GM12891 (cell line): ENCODE measurements around the gene KRT82.

Experiments
- DNase-seq: peaks from one replicate; pipeline ENCODE4 v3.0.0; 2011; ENCODE audit warnings: low spot score; ENCODE audit not compliant: insufficient read length
- FAIRE-seq: peaks from 2 replicates; lab custom pipeline; 2011; peaks lifted over from hg19 to GRCh38; lab: Jason Lieb, UNC
- PAX5 ChIP-seq: IDR thresholded peaks from 2 replicates; pipeline ENCODE4 v1.6.1; 2011; ENCODE audit warnings: low read length, moderate library complexity, mild to moderate bottlenecking; ENCODE audit not compliant: insufficient read depth, severe bottlenecking
- POLR2A ChIP-seq: IDR thresholded peaks from 2 replicates; pipeline ENCODE4 v1.6.1; 2011; ENCODE audit warnings: low read depth, low read length, control low read depth
- POLR2AphosphoS5 ChIP-seq: IDR thresholded peaks from 2 replicates; pipeline ENCODE4 v1.6.1; 2011; ENCODE audit warnings: low read depth, low read length, control low read depth
- POU2F2 ChIP-seq: IDR thresholded peaks from 2 replicates; pipeline ENCODE4 v1.6.1; 2011; ENCODE audit warnings: low read depth, mild to moderate bottlenecking, control low read depth, low read length, moderate library complexity
- SPI1 ChIP-seq: IDR thresholded peaks from 2 replicates; pipeline ENCODE4 v1.6.1; 2011; ENCODE audit warnings: low read depth, low read length, control low read depth
- TAF1 ChIP-seq: IDR thresholded peaks from 2 replicates; pipeline ENCODE4 v1.6.1; 2011; ENCODE audit warnings: low read depth, low read length, control low read depth

Gene KRT82

DNA sequence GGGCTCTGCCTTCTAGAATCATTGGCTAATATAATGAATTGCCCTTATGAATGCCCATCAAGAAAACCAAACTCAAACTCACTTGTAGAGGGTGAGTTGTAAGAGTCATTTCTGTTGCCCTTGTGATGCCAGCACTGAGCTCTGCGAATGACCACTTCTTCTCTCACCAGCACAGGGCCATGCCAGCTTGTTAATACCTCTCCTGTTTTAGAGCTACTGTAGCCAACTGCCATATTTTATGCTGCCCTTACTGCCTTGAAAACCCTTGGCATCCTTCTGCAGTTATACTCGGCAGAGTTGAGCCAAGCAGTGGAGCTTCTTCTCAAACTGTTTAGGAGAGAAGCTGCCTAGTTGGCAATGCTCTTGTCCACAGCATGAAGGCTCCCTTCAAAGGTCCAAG lies 19.9 kb upstream of the KRT82 start:
- FAIRE-seq (no peak), DNase-seq (no peak)
- no peak for TF ChIP-seq POLR2AphosphoS5
- no peak for TF ChIP-seq SPI1
- no peak for TF ChIP-seq TAF1
- TF ChIP-seq PAX5: no peak
- no peak for TF ChIP-seq POU2F2
- no peak for TF ChIP-seq POLR2A

GRCh38 chr12:52425466-52425865 lies 19.3 kb upstream of the KRT82 start:
- FAIRE-seq: no peak
- no peak for TF ChIP-seq POU2F2
- TF ChIP-seq PAX5: no peak
- TF ChIP-seq SPI1: no peak

GRCh38 chr12:52423661-52424500 lies 17.7 kb upstream of the KRT82 start:
- no peak for TF ChIP-seq POLR2AphosphoS5
- TF ChIP-seq POU2F2: no peak
- no peak for TF ChIP-seq POLR2A
- no peak for TF ChIP-seq PAX5
- no peak for TF ChIP-seq SPI1
- TF ChIP-seq TAF1: no peak
- no peak for FAIRE-seq
- no peak for DNase-seq

More at GRCh38 chr12:52425466-52425865, 19.3 kb upstream of the KRT82 start:
- no peak for DNase-seq

DNA sequence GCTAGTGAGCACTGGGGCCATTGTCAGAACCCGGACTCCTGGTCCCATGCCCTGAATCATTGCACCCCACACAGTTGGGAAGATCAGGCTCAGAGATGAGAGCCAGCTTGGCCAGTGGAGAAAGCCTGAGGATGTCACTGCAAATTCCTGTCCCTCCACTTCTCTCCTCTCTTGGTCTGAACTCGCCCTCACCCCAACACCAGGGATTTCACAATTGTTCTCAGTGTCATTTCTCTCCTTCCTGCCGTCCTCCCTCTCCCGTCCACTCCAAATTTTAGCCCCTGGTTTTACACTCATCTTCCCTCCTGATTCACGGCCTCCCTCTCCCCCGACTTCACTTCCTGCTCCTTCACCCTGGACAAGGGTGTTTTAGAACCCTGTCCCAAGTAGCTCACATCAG lies 16.9 kb upstream of the KRT82 start:
- FAIRE-seq: no peak
- no peak for DNase-seq
- no peak for TF ChIP-seq TAF1
- no peak for TF ChIP-seq POU2F2
- no peak for TF ChIP-seq POLR2AphosphoS5
- no peak for TF ChIP-seq PAX5
- TF ChIP-seq SPI1: no peak
- no peak for TF ChIP-seq POLR2A

- TF ChIP-seq POLR2AphosphoS5 (no peak), TAF1 (no peak), PAX5 (no peak), POLR2A (no peak), SPI1 (no peak), POU2F2 (no peak)
- no peak for DNase-seq
Observed at GRCh38 chr12:52419656-52420055, 13.5 kb upstream of the KRT82 start.

DNA sequence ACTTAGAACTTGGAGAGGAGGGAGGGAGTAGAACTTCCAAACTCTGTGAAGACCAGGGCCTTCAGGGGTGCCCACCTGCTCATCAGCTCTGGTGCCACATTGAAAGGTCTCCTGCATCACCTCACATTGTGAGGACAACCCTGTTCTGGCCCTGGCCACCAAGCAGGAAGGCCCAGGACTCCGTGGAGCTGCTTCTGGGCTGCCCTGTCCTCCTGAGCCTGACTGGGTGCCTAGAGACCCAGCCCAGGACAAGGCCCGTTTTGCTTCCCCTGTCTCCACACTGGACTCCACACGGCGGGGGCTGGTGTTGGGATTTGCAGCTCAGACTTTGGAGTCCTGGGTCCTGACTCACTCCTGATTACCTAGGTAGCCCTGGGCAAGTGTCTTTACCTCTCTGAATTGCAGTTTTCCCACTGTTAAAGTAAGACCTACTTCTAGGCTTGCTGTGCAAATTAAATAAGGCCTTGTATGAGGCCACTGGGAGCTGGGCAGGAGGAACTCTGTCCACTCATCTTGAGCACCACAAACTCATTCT lies 12.5 kb upstream of the KRT82 start:
- no peak for FAIRE-seq
- TF ChIP-seq PAX5 (no peak), SPI1 (no peak), POU2F2 (no peak), TAF1 (no peak), POLR2AphosphoS5 (no peak), POLR2A (no peak)
- DNase-seq: no peak

More at GRCh38 chr12:52419656-52420055, 13.5 kb upstream of the KRT82 start:
- no peak for FAIRE-seq

DNA sequence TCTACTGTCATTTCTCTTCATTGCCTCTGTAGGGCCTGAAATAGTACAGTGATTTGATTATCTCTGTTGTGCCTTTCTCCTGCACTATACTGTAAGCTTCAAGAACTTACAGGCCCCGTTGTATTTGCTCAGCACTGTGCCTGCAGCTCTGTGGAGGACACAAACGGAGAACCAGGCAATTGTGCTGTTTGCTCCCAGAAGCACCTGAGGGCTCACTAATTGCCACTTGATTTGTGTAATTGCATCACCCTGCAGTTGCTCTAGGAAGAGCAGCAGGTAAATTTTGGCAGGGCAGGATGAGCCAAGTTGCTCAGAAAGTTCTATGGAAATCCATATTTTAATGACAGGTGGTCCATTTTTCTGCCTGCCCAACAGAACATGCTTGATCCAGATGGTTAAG lies 11.6 kb upstream of the KRT82 start:
- TF ChIP-seq SPI1: no peak
- no peak for TF ChIP-seq POLR2AphosphoS5
- no peak for TF ChIP-seq PAX5
- TF ChIP-seq POU2F2: no peak
- no peak for TF ChIP-seq POLR2A
- no peak for TF ChIP-seq TAF1
- DNase-seq: no peak
- no peak for FAIRE-seq

GRCh38 chr12:52416795-52417194 lies 10.7 kb upstream of the KRT82 start:
- DNase-seq (no peak), FAIRE-seq (no peak)
- TF ChIP-seq PAX5: no peak
- no peak for TF ChIP-seq TAF1
- no peak for TF ChIP-seq POLR2AphosphoS5
- no peak for TF ChIP-seq SPI1
- no peak for TF ChIP-seq POLR2A
- TF ChIP-seq POU2F2: no peak

DNA sequence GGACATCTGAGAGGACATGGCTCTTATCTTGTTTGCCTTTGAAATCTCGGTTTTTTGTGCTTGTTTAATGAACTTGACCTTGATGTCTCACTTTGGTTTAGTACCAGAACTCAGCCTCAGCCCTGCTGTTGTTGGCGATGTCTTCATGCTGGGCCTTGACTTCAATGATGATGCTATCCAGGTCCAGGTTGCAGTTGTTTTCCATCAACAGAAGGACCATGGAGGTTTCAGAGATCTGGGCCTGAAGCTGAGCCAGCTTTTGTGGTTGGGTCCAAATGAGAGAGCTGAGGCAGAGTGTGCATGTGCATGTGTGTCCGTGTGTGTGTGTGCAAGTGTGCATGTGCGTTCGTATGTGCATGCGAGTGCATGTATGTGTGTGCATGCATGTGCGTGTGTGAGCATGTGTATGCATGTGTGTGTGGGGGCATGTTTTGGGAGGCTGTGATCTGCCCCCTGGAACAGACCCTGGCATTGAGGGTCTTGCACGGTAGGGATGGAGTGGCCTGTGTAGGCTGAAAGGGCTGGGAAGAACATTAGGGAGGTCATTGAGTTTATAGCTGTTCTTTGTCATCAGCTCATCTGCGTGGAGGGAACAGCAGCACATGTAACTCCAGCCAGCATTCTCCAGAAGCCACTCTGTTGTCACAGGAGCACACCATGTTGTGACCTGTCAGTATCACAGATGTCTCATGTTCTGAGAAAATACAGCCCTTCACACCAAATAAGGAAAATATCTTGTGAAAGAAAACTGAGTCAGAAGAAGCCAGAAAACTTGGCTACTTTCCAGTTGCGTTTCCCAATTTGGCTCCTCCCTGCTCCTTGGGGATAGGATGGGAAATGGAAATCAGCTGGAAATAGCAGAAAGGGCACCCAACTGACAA lies 10.0 kb upstream of the KRT82 start:
- TF ChIP-seq SPI1: no peak
- FAIRE-seq: peak; percentile 59
- no peak for DNase-seq

DNA sequence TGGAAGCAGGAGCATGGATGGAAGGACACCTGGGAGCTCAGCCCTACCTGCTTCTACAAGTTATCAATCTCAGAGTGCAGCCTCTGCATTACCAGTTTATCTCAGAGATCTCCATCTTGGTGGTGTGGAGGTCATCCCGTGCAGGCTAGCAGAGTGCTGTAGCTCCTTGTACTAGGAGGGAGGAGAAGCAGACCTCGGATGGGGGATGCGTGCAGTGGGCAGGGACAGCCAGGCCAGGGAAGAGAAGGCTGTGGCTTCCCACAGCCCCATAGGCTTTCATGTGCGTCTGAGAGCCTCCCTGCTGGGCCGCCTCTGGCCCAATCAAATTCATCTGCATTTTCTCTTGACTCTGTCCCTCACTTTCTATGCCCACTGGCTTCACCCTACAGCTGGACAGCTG lies 8.8 kb upstream of the KRT82 start:
- DNase-seq (no peak), FAIRE-seq (no peak)
- TF ChIP-seq PAX5 (no peak), POU2F2 (no peak), POLR2A (no peak), SPI1 (no peak), TAF1 (no peak), POLR2AphosphoS5 (no peak)
